Raji (cell line): Measurements from ENCODE around the gene HOXB6.

Experiments used
- POLR2A ChIP-seq: IDR thresholded peaks from 2 replicates; pipeline ENCODE4 v1.6.1; 2011; ENCODE audit warnings: low read depth, low read length, control low read depth; ENCODE audit not compliant: insufficient read depth

Gene HOXB6

GRCh38 chr17:48619826-48620449, 15.2 kb upstream of the HOXB6 start:
- TF ChIP-seq POLR2A: no peak

GRCh38 chr17:48618256-48618896, 13.6 kb upstream of the HOXB6 start:
- TF ChIP-seq POLR2A: no peak

- no peak for TF ChIP-seq POLR2A
Measured at GRCh38 chr17:48617471-48618255, 12.9 kb upstream of the HOXB6 start.

- TF ChIP-seq POLR2A: no peak
Measured at GRCh38 chr17:48616717-48617470, 12.1 kb upstream of the HOXB6 start.

- no peak for TF ChIP-seq POLR2A
Measured at GRCh38 chr17:48615963-48616716, 11.4 kb upstream of the HOXB6 start.

- no peak for TF ChIP-seq POLR2A
Measured at GRCh38 chr17:48615047-48615962, 10.5 kb upstream of the HOXB6 start, which contains the start of gene HOXB8. HOXB8 (minus strand) TSS chr17:48615292; CDS start chr17:48614704, 588 bp downstream.

GRCh38 chr17:48613862-48614694, 9.3 kb upstream of the HOXB6 start:
- TF ChIP-seq POLR2A: no peak

- no peak for TF ChIP-seq POLR2A
Measured at GRCh38 chr17:48612854-48613691, 8.3 kb upstream of the HOXB6 start.

- TF ChIP-seq POLR2A: no peak
Measured at GRCh38 chr17:48612456-48612853, 7.7 kb upstream of the HOXB6 start.

- no peak for TF ChIP-seq POLR2A
Measured at GRCh38 chr17:48611681-48612455, 7.1 kb upstream of the HOXB6 start.

- TF ChIP-seq POLR2A: no peak
Measured at GRCh38 chr17:48611213-48611612, 6.4 kb upstream of the HOXB6 start.
